ENCODE data around the gene PLA2G4A.

The PLA2G4A gene

DNA sequence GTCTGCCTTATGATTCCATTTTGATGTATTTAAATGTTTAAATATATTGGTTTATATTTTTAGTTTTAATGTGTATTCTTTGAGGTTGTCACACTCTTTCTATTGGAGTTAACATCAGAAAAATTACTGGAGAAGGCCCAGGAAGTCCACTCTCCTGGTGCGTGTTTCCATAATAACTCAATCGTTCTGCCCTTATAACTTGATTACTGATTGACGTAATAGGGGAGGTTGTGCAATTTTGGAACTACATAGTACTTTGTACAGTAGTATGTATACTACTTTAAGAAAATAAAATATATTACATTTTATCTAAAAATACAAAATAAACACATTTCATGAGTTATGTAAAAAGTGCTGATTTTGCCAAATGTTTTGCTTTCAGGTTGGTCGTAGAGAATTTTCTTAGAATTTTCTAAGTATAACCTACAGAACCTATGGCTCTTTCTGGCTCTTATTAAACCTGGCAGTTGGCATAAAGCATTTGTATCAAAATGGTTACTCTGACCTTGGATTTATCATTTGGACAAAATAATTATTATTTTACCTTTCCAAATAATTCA, 5.7 kb downstream of the PLA2G4A start:
- DNase-seq (ENCODE audit: low read depth) = no peak

DNA sequence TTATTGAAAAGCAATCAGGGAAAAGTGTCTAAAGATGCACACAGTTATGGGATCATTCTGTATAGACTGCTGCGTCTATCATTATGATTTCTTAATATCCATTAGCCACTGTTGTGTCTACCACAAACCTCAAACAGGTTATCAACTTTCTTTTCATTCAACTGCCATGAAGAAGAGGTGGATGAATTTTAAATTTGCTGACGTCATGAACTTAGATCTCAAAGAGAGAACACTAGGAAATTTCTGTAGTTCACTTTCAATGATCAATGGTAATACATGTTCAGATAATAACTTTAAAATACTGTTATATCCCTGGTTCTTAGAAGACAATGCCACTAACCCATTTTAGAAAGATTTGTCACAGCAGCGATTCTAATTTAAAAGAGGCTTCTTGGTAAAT, 6.7 kb downstream of the PLA2G4A start:
- no peak for DNase-seq (ENCODE audit: low read depth)

DNA sequence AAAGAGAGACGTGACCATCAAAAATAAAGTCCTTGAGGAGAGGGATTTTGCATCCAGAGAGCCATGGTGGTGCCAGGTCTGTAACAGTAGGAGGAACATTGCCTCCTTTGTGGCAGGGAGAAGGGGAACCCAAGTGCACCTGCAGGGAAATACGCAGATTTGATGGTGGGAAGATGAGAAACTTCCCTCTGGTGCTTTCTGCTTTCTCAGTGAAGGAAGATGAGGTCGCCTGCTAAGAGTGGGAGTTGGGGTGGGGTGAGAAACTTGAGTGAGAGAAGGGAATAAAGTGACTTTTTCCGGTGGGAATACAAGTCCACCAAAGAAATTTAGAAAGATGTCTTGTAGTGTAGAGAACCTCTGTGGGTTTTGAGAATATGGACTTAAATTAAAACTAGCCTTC, 9.1 kb downstream of the PLA2G4A start:
- DNase-seq (ENCODE audit: low read depth) = no peak

DNA sequence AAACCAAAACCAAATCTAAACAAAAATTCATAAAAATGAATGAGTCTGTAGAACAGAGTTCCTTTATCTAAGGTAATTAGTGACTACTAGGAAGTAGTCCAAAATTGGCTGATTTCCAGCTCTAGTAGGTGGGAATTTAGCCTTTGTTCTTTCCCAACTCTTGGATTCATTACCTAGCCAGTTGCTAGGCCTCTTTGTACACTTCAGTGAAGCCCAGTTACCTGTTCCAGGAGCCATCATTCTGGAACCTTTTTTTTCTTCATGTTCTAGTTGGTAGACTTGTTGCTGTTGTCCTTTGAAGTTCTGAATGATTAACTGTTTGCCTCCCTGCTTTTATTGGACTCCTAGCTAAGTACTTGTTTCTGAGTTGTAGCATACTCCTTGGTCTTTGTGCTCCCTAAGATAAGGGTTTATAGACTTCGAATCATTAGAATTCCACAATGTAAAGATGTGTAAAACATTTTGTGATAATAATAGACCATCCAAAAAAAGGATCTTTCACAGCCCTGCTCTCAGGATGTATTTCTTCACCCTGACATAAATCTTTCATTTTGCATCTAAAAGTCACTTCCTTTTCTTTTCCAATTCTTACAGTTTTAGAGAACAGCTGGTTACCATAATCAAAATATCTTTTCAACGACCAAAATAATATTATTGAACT, 9.8 kb downstream of the PLA2G4A start:
- DNase-seq (ENCODE audit: low read depth) = no peak

DNA sequence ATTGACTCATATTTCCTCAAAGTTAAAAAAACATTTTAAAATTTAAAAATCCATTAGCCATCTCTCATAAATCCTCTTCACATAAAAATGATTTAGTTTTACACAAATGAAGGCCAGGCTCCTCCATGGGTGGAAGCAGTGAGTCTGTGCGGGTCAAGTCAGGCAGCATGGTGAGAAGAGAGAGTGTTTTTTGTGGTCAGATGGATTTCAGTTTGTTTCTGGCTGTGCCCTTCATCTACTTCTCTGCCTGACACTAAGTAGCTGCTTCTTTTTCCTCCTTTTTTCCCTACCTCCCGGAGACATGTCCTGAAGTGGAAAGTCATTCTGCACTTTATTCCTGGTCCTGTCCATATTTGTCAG, 10.3 kb downstream of the PLA2G4A start:
- no peak for DNase-seq (ENCODE audit: low read depth)

DNA sequence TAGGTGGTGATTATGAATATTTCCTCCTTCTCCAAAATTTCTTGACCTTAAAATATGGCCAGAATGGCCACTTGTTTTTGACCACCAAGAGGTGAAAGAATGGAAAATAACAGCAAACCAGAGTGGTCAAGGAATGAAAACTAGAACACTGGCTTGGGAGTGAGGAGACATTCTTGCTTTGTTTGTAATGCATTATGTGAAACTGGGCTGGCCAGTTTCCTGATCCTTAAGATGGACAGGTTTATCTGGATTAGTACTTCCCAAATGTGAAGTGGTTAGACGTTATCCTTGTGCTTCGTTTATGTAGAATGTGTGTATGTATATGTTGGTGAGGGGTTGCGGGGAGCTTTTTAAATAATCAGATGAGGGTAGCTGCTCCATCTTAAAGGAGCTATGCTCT, 12.8 kb downstream of the PLA2G4A start:
- no peak for DNase-seq (ENCODE audit: low read depth)

DNA sequence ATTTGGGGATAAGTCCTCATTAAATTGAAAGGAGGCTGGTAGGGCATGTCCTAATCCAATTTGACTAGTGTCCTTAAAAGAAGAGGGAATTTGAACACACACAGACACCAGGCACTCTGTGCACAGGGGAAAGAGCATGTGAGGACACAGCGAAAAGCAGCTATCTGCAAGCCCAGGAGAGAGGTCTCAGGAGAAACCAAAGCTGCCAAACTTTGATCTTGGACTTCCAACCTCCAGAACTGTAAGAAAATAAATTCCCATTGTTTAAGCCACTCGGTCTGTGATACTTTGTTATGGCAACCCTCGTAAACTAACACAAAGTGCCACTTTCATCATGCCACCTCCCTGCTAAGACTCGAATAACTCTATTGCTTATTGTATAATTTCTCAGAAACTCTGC, 13.8 kb downstream of the PLA2G4A start:
- DNase-seq (ENCODE audit: low read depth) = no peak

DNA sequence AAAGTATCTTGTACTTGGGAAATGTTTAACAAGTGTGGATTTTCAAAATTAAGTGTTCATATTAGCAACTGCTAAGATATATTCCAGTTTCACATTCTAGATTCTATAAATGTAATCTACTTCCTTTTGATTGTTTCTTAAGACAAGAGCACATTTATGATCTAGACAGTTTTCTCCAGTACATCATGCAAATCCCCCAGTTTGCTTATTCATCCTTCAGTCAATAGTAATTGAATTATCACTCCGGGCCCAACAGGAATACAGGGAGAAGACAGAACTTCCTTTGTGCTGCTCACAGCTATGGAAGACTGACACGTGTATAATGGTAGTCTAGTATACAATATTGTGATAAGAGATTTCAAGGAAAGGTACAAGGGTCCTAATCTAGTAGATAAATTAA, 14.5 kb downstream of the PLA2G4A start:
- no peak for DNase-seq (ENCODE audit: low read depth)

DNA sequence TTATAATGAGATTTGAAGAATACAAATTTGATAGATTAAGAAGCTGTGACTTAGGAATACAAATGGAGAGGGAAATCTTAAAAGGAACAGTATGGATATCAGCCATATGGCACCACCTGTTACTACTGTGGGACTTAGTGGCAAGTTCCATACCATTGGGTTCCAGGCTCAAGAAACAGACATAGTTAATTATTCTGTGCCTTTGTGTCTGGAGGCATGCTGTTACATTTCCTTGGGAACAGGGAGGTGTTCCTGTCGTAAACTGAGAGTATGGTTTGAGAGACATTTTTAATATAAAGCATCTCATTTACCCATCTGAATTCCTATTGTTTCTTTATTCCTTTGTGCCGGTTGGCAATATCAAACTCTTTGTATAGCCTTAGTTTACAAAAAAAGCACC, 15.2 kb downstream of the PLA2G4A start:
- DNase-seq (ENCODE audit: low read depth) = no peak

DNA sequence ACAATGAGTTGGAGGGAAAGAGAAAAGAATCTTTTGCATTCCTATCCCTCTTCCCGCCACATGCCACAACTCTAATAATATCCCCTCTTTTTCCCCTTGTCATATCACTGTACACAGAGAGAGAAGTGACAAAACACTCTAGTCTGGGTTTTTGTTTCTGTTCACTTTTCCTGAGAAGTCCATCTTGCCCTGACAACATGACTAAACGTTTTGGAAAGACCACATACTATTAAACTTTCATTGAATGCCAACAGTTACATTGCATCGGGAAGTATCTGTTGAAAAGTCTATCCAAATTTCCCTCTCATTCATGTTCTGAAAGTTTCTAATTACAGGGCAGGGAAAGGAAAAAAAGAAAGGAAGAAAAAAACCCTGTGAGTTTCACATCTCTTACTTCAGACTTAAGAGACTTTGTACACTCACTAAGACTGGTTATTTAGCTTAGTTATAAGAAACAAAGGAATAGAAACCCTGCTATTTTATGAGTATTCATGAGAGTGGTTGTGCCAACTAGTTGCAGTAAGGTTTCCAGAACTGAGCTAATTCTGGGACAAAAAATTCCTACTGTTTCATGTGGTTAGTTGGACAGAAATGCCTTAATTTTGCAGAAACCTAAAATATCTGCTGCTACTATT, 16.9 kb downstream of the PLA2G4A start:
- no peak for DNase-seq (ENCODE audit: low read depth)

DNA sequence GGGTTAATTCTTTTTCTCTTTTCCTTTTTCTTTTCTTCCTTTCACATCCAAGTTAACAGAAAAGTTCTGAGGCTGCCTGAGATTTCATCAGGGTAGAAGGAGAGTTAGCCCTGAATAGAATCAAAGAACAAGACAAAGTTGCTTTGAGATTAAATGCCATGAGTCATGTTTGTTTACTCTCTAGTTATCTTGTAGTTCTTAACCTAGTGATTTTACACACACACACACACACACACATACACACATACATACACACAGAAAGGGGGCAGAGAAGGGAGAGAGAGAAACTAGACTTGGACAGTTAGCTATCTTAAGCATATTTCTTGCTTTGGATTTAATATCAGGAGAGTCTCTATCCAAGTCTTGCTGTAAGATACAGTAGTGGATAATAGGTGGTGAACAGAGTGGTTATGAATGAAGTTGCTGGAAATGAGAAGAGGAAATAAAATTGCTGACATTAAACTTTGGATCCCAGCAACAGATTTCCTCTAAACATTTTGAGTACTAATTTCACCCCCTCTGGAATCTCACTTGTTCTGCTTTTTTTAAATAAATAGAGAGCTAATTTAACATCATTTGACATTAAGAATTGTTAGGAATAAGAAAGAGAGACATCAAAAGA, 19.9 kb downstream of the PLA2G4A start:
- DNase-seq (ENCODE audit: low read depth) = no peak

DNA sequence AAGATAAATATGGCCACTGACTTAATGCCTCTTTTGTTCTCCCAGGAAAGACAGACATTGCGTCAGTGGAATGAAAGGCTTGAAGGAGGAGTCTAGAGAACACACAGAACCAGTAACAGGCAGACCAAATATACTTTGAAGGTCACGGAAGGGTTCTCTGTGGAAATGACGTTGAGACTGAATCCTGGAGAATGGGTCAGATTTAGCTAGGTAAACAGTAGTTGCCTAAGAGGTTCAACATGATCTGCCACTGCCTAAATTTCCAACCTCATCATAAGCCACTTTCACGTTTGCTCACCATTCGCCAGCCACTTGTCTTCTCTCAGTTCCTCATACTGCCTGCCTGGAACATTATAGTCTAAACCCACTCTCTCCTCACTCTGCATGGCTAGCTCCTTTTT, 20.5 kb downstream of the PLA2G4A start:
- DNase-seq (ENCODE audit: low read depth) = no peak

DNA sequence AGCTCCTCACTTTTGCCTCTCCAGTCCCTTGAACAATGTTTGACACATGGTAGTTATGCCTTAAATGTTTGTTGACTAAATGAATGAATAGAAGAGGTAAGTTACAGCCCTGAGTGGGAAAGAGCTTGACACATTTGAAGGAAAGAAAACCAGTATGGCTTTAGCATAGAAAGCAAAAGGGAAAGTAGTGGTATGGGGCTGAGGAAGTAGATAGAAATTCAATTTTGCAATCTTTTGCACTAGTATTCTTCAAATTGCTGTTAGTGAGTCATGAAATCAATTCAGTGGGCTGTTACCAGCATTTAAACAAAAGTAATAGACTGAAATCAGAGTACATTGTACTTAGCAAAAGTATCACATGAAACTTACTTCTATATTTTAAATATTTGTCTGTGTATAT, 21.1 kb downstream of the PLA2G4A start:
- no peak for DNase-seq (ENCODE audit: low read depth)

DNA sequence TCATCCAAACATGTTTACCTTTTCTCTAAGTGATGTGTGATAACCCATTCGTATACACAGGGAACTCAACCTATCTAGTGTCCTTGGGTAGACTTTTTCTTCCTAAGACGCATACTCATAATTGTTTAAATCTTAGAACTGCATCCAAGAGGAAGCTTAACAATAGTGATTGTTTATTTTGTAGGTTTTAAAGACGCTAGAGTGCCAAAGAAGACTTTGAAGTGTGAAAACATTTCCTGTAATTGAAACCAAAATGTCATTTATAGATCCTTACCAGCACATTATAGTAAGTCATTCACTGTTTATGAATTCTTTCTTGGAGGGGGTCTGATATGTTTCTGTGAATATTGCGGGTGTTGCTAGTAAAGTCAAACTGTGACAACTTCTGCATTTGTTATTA, 25.4 kb downstream of the PLA2G4A start:
- DNase-seq (ENCODE audit: low read depth) = no peak

DNA sequence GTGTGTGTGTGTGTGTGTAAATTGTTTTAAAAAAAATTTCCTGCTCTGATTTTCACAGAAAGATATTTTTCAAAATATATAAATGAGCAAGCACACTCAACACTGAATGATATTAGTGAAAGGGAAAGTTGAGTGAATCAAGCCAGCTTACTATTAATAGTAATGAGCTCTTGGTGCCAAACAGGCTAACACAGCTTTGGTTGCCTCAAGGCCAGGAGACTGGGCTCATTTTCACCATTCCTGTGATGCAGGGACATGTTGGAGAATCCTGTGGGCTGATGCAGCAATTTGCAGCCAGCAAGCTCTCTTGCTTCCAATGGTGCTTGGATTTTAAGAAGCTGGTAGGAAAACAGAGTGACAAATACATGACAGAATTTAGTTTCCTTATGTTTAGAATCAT, 30.2 kb downstream of the PLA2G4A start:
- no peak for DNase-seq (ENCODE audit: low read depth)

DNA sequence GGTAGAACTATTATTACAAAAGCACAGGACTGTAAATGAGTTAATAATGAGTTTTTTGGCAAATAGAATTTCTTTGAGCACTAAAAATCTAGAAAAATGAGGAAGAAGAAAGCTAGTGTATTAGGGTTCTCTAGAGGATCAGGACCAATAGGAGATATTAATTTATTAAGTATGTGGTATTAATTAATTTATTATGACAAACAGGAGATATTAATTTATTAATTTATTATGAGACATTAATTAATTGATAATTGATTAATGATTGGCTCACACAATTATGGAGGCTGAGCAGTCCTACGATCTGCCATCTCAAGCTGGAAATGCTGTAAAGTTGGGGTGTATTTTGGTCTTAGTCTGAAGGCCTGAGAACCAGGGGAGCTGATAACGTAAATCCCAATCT, 31.2 kb downstream of the PLA2G4A start:
- no peak for DNase-seq (ENCODE audit: low read depth)

DNA sequence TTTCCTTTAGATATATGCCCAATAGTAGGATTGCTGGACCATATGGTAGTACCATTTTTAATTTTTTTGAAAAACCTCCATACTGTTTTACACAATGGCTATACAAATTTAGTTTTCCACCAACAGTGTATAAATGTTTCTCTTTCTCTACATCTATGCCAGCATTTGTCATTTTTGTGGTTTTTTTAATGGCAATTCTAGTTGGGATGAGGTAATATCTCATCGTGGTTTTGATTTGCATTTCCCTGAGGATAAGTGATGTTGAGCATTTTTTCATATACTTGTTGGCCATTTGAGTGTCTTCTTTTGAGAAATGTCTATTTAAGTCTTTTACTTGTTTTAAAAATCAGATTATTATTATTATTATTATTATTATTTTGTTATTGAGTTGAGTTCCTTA, 35.5 kb downstream of the PLA2G4A start:
- DNase-seq (ENCODE audit: low read depth) = no peak

DNA sequence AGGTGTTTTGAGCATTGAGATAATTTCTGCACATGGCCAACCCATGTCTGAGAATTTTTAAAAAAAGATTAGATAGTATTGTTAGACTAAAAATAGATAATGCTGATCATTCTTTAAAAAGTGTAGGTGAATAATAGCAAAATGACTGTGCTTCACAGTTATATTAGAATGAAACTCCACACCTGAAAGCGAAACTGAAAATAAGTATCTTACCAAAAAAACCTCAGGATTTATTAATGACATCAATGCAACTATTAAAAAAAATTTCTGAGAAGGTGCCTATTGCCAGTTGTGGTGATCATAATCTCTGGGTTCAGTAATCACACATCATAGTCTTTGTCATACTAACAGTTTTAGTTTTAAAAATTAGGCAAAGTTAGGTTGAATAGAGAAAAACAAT, 36.5 kb downstream of the PLA2G4A start:
- DNase-seq (ENCODE audit: low read depth) = no peak

DNA sequence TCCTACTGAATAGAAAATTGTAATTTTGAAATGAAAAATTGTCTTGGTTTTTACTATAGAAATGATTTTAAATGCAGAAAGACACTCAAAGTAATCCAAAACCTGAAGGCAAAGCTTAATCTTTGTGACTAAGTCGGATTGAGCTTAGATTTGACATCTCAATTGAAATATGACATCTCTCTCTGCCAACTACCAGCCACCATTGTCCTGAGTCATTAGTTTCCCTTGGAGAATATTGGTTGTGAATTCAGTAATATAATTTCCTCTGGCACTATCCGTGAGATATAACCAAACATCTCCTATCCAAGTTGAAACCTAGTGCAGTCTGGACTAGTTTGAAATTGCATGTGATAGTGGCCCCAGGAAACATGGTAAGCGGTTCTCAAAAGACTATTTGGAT, 37.1 kb downstream of the PLA2G4A start:
- no peak for DNase-seq (ENCODE audit: low read depth)

DNA sequence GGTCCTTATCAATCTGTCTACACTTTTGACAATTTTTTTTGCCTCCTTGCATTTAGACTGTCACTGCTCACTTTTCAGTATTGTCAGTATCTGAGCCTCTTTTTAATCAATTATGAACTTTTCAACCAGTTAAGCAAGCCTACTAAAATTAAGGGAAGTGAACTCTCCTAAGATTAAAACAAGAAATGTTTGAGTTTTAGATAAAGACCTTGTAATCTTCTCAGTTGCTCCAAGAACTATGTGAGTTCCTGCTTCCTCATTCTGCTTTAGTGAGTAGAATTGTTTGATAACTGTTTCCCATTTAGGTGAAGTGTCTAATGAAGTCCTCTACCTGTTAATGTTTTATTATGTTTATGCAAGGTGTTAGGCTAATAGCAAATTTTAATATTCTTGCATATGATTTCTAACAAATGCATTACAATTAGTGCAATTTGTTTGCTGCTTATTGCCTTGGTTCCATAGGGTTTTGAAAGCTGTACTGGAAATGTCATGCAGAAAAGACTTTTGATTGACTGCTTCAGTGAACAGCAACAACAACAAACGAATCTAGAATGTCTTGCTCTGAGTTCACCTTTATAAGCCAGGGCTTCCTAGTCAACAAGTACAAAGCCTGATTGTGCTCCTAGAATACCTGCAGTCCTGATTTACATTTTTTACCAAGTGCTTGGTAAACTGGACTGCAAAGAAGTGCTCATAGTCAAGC, 40.9 kb downstream of the PLA2G4A start:
- no peak for DNase-seq (ENCODE audit: low read depth)

DNA sequence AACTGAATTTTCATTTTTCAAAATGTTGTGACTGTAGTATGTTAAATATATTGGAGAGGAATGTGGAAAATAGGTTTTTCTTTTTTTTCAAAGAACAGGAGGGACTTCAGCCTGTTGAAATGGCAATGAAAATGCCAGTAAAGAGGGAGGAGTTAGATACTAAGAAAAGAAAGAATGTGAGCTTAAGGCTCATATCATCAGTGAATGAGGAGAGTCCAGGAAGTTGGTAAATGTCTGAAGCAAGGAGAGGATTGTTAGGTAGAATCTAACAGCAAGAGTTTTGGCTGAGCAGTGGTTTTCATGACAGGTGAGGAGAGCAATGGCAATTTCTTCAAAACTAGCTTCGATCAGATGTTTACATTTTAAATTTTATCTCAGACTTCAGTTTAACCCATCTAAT, 43.0 kb downstream of the PLA2G4A start:
- no peak for DNase-seq (ENCODE audit: low read depth)

DNA sequence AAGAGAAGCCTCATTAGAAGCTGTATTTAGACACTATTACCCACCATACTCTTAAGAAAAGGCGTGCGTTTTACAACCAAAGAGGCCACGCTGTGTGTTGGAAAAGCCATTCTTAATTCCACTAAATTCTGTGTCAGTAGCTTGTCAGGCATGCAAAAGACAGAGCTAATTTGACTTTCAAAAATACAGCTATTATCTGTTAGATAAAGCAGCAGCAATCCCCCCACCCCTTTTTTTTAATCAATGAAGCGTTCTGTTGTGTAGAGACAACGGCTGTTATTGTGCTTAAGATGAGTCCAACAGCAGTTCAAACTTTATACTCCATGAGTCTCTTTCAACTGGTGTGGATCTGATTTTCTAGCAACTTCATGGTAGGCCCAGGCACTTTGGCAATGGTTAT, 43.5 kb downstream of the PLA2G4A start:
- no peak for DNase-seq (ENCODE audit: low read depth)

DNA sequence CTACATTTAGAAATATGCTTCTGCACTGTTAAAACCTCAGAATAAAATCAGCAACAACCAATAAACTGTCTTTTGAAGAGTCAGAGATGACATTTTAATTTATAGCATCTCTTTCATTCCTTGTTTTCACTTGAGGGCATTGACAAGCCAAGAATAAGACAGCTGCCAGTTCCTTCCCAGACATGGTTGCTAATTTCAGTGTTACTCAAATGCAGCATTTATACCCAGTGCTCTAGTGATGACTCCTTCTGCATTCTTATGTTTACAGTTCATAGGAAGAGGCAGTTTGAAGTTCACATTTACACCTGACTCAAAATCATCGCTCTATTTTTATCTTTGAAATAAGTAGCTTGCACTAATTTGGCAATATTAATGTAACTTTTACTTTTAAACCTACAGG, 44.9 kb downstream of the PLA2G4A start:
- DNase-seq (ENCODE audit: low read depth) = no peak
